Suprapubic skin (tissue), 4 donors: ENCODE measurements around the gene GHITM. TPM values are rescaled to one million over a fixed set of nuclear protein-coding genes. Genes with fewer than 3 reads are reported as not detected.

Experiments used
- total RNA-seq, 4 donors: library from RNA; depleted of rRNA; stranded (reverse); fragments of >200 nt; gene quantifications; one replicate each; pipeline ENCODE4 v1.1.0, GENCODE V29; 2016

The GHITM gene
- total RNA-seq, 4 donors from 2014 or later: 91.2 to 132 (median 125) TPM

Other genes starting within 250 kb of the GHITM start
- 10 to 100 TPM in 2 of 4 donors, 1 to 10 TPM in 2; 2.0 to 19.3 (median 8.6) TPM for gene GPR15LG, start 34.3 kb downstream of the GHITM start, total RNA-seq
- 100 to 1,000 TPM; 106 to 398 (median 143) TPM for gene CDHR1, start 55.0 kb downstream of the GHITM start, total RNA-seq
- gene LRIT2, start 86.0 kb downstream of the GHITM start, total RNA-seq: not detected
- not detected for gene LRIT1, start 102.0 kb downstream of the GHITM start, total RNA-seq
- gene RGR, start 105.5 kb downstream of the GHITM start, total RNA-seq: not detected
- 10 to 100 TPM; 39.8 to 52.7 (median 47.9) TPM for gene CCSER2, start 189.1 kb downstream of the GHITM start, total RNA-seq